ENCODE measurements around the gene ADAM10. TPM values are rescaled to one million over a fixed set of nuclear protein-coding genes. Genes with fewer than 3 reads are reported as not detected.

Gene ADAM10, protein sequence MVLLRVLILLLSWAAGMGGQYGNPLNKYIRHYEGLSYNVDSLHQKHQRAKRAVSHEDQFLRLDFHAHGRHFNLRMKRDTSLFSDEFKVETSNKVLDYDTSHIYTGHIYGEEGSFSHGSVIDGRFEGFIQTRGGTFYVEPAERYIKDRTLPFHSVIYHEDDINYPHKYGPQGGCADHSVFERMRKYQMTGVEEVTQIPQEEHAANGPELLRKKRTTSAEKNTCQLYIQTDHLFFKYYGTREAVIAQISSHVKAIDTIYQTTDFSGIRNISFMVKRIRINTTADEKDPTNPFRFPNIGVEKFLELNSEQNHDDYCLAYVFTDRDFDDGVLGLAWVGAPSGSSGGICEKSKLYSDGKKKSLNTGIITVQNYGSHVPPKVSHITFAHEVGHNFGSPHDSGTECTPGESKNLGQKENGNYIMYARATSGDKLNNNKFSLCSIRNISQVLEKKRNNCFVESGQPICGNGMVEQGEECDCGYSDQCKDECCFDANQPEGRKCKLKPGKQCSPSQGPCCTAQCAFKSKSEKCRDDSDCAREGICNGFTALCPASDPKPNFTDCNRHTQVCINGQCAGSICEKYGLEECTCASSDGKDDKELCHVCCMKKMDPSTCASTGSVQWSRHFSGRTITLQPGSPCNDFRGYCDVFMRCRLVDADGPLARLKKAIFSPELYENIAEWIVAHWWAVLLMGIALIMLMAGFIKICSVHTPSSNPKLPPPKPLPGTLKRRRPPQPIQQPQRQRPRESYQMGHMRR
- 143 TPM for total RNA-seq
- polyA plus RNA-seq = 31.4 TPM
- long read RNA-seq, donor 1, full-length matches to known transcripts = 1 of 1 reads
- long read RNA-seq, donor 1, partial matches to known transcripts = 0 of 1 reads
- long read RNA-seq, donor 1, other reads (novel, unspliced or antisense) = 0 of 1 reads
- long read RNA-seq, donor 2 = 0 reads
- long read RNA-seq, donor 3, full-length matches to known transcripts = 16 of 207 reads
- long read RNA-seq, donor 3, partial matches to known transcripts = 191 of 207 reads
- long read RNA-seq, donor 3, other reads (novel, unspliced or antisense) = 0 of 207 reads
- long read RNA-seq, donor 4, full-length matches to known transcripts = 4 of 4 reads
- long read RNA-seq, donor 4, partial matches to known transcripts = 0 of 4 reads
- long read RNA-seq, donor 4, other reads (novel, unspliced or antisense) = 0 of 4 reads
- long read RNA-seq, donor 5, full-length matches to known transcripts = 17 of 39 reads
- long read RNA-seq, donor 5, partial matches to known transcripts = 22 of 39 reads
- long read RNA-seq, donor 5, other reads (novel, unspliced or antisense) = 0 of 39 reads
- long read RNA-seq, donor 6, full-length matches to known transcripts = 15 of 38 reads
- long read RNA-seq, donor 6, partial matches to known transcripts = 23 of 38 reads
- long read RNA-seq, donor 6, other reads (novel, unspliced or antisense) = 0 of 38 reads
- long read RNA-seq, donor 7, full-length matches to known transcripts = 22 of 30 reads
- long read RNA-seq, donor 7, partial matches to known transcripts = 8 of 30 reads
- long read RNA-seq, donor 7, other reads (novel, unspliced or antisense) = 0 of 30 reads
- long read RNA-seq, donor 8, full-length matches to known transcripts = 4 of 10 reads
- long read RNA-seq, donor 8, partial matches to known transcripts = 6 of 10 reads
- long read RNA-seq, donor 8, other reads (novel, unspliced or antisense) = 0 of 10 reads
- long read RNA-seq, donor 9, full-length matches to known transcripts = 14 of 14 reads
- long read RNA-seq, donor 9, partial matches to known transcripts = 0 of 14 reads
- long read RNA-seq, donor 9, other reads (novel, unspliced or antisense) = 0 of 14 reads
- long read RNA-seq, donor 10, full-length matches to known transcripts = 13 of 26 reads
- long read RNA-seq, donor 10, partial matches to known transcripts = 13 of 26 reads
- long read RNA-seq, donor 10, other reads (novel, unspliced or antisense) = 0 of 26 reads

DNA sequence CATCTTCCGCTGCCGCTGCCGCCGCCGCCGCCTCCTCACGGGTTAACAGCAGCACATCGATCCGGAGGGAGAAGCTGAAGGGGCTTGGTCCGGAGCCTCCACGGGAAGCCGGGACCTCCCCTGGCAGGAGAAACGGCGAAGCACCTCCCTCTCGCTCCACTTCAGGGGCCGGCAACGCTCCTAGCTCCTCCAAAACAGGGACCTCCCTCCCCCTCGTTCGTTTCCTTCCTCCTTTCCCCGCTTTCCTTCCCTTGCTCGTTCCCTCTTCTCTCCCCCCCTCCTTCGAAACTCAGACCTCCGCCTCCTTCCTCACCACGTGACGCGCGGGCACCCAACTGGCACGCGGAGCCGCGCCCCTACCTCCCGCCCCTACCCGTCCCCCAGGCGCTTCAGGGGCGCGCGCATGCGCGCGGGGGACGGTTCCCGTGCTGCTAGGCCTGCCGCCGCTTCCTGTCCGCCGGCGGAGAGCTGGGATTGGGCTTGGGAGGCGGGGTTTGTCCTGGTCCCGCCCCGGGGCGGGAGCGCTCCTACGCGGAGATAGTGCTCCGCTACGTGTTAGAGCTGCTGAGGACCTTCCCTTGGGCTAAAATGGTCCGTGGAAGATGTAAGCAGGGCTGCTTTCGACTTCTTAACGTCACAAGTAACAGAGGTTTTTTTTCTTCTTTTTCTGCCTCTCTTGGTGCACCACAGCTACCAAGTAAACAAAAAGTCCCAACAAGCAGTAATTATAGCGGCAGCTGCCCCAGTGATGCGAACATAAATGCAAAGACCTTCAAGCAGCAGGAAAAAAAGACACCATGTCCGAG is at the start of gene ADAM10:
ADAM10 (minus strand) TSS at position 176 of the 806 bp plus-strand sequence; CDS start at position 3, 173 bp downstream.
- Histone ChIP-seq H3K4me3 (ENCODE audit: low read length in 2 of 2) (peak within 1 kb of the TSS; percentile 68 to 91), H3K4me1 (ENCODE audit: control insufficient read depth in 2 of 2, insufficient read depth in 2 of 2, low read length in 2 of 2) (peaks cover 15 to 24% of the 10 kb centered on the region in 2 donors), H3K27me3 (ENCODE audit: control insufficient read depth in 2 of 2, insufficient read depth in 1 of 2, low read length in 1 of 2) (no peaks in the 10 kb centered on the region), H3K9me3 (ENCODE audit: control insufficient read depth in 2 of 2, insufficient read depth in 1 of 2, low read length in 1 of 2) (peaks cover 0 to 1% of the 10 kb centered on the region in 2 donors), H3K36me3 (ENCODE audit: control insufficient read depth in 2 of 2, insufficient read depth in 2 of 2, low read length in 1 of 2) (peaks cover 0 to 4% of the 10 kb centered on the region in 2 donors), H3K27ac (ENCODE audit: low read depth in 1 of 2, low read length in 1 of 2) (peak within 1 kb of the TSS; percentile 96 to 98)
- peak; percentile 92 to 99 (median 96) for DNase-seq (ENCODE audit: low read depth in 6 of 9, low spot score in 9 of 9)
- WGBS = 1% methylated on average over 62 of the region's 62 CpGs

DNA sequence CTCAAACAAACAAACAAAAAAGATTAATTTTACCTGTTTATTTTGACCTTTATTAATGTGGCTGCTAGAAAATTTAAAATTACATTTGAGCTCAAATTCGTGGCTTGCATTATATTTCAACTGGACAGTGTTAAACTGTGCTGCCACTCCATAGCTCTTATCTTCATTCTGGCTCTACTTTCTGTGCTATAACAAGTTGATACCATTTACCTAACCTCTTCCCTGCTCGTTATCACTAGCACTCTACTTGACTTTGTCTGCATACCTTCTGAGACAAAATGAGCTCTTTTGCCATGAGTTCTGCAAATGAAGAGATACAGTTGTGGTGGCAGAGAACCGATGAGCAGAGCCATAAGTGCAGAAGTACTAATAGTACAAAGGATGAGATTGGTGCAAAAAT is 48.0 kb upstream of the ADAM10 start:
- Histone ChIP-seq H3K9me3 (ENCODE audit: control insufficient read depth in 2 of 2, insufficient read depth in 1 of 2, low read length in 1 of 2) (no peaks in the 10 kb centered on the region), H3K4me1 (ENCODE audit: control insufficient read depth in 2 of 2, insufficient read depth in 2 of 2, low read length in 2 of 2) (no peaks in the 10 kb centered on the region), H3K27ac (ENCODE audit: low read depth in 1 of 2, low read length in 1 of 2) (no peak overlapping the region), H3K4me3 (ENCODE audit: low read length in 2 of 2) (no peak overlapping the region), H3K36me3 (ENCODE audit: control insufficient read depth in 2 of 2, insufficient read depth in 2 of 2, low read length in 1 of 2) (peaks cover 0 to 2% of the 10 kb centered on the region in 2 donors), H3K27me3 (ENCODE audit: control insufficient read depth in 2 of 2, insufficient read depth in 1 of 2, low read length in 1 of 2) (no peaks in the 10 kb centered on the region)
- WGBS = 95% methylated on average over 3 of the region's 3 CpGs
- no peak for DNase-seq (ENCODE audit: low read depth in 6 of 9, low spot score in 9 of 9)

DNA sequence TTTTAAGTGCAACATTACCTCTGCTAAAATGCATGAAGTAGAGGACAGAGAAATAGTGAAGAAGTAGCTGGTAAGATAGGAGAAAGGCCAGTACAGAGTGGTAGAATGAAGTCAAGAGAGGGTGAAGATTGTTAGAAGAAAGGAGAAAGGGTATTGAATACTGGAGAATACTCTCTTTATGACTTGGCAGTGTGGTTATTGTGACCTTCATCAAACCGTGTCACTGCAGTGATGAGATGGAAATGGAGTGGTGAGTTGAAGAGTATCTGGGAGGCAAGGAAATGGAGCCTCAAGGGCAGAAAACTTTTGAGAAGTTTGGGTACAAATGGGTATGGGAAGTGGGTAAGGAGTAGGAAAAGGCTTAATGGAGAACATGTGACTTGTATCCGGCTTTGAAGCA is 46.3 kb upstream of the ADAM10 start:
- no peaks in the 10 kb centered on the region for H3K4me1 ChIP-seq (ENCODE audit: control insufficient read depth in 2 of 2, insufficient read depth in 2 of 2, low read length in 2 of 2)
- WGBS = 93% methylated on average over 2 of the region's 2 CpGs
- DNase-seq (ENCODE audit: low read depth in 6 of 9, low spot score in 9 of 9) = no peak
- no peaks in the 10 kb centered on the region for H3K9me3 ChIP-seq (ENCODE audit: control insufficient read depth in 2 of 2, insufficient read depth in 1 of 2, low read length in 1 of 2)
- peaks cover 2 to 3% of the 10 kb centered on the region in 2 donors for H3K36me3 ChIP-seq (ENCODE audit: control insufficient read depth in 2 of 2, insufficient read depth in 2 of 2, low read length in 1 of 2)
- H3K27me3 ChIP-seq (ENCODE audit: control insufficient read depth in 2 of 2, insufficient read depth in 1 of 2, low read length in 1 of 2) = no peaks in the 10 kb centered on the region
- H3K27ac ChIP-seq (ENCODE audit: low read depth in 1 of 2, low read length in 1 of 2) = no peak overlapping the region
- no peak overlapping the region for H3K4me3 ChIP-seq (ENCODE audit: low read length in 2 of 2)

DNA sequence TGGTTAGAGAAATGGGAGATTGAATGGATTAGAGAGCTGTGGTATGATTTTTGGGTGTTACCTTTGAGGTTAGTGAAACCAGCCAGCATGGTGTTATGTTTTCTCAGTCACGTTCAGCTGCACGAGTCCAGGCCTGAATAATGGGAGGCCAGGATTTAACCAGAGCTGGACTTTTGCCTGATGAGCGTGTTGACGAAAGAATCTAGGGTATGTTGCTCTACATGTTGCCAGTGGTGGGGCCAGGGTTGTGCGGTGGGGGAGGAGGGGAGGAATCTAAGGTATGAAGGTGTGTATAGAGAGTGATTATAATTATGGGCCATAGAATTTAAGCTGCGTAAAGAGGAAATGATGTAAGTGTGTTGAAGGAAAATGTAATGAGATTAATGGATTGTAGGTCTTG is 44.4 kb upstream of the ADAM10 start:
- Histone ChIP-seq H3K4me3 (ENCODE audit: low read length in 2 of 2) (no peak overlapping the region), H3K27me3 (ENCODE audit: control insufficient read depth in 2 of 2, insufficient read depth in 1 of 2, low read length in 1 of 2) (no peaks in the 10 kb centered on the region), H3K27ac (ENCODE audit: low read depth in 1 of 2, low read length in 1 of 2) (no peak overlapping the region), H3K9me3 (ENCODE audit: control insufficient read depth in 2 of 2, insufficient read depth in 1 of 2, low read length in 1 of 2) (no peaks in the 10 kb centered on the region), H3K36me3 (ENCODE audit: control insufficient read depth in 2 of 2, insufficient read depth in 2 of 2, low read length in 1 of 2) (peaks cover 2 to 8% of the 10 kb centered on the region in 2 donors), H3K4me1 (ENCODE audit: control insufficient read depth in 2 of 2, insufficient read depth in 2 of 2, low read length in 2 of 2) (no peaks in the 10 kb centered on the region)
- DNase-seq (ENCODE audit: low read depth in 6 of 9, low spot score in 9 of 9) = no peak
- WGBS = 96% methylated on average over 6 of the region's 6 CpGs

DNA sequence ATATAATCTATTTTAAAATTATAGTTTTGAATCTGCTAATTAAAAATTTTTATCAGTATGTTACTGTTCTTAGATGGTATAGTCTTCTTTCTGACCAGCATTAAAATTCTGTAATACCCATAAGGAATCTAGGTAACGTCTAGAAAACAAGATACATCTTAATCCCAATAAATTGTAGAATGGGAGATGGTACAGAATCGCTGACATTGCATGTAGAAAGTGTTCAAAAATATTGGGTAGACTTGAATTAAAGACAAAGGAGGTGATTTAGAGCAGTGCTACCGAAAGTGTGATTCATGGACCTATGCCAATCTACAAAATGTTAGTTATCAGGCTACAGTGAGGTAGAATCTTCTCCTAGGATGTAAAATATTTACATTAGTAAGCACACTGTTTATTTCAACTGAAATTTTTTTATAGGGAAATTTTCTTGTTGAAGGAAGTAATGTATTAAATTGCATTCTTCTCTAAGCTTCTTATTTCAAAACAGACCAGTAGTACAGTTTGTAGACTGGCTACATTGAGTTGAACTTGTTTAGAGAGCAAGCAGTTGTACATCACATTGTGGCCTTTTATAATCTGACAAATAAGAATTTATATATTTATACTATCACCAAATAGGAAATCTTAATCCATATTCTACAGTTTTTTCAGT is 38.7 kb upstream of the ADAM10 start:
- no peak overlapping the region for H3K4me3 ChIP-seq (ENCODE audit: low read length in 2 of 2)
- H3K27ac ChIP-seq (ENCODE audit: low read depth in 1 of 2, low read length in 1 of 2) = no peak overlapping the region
- H3K4me1 ChIP-seq (ENCODE audit: control insufficient read depth in 2 of 2, insufficient read depth in 2 of 2, low read length in 2 of 2) = no peaks in the 10 kb centered on the region
- H3K36me3 ChIP-seq (ENCODE audit: control insufficient read depth in 2 of 2, insufficient read depth in 2 of 2, low read length in 1 of 2) = peaks cover 2 to 10% of the 10 kb centered on the region in 2 donors
- WGBS = 99% methylated on average over 3 of the region's 3 CpGs
- DNase-seq (ENCODE audit: low read depth in 6 of 9, low spot score in 9 of 9) = no peak
- H3K27me3 ChIP-seq (ENCODE audit: control insufficient read depth in 2 of 2, insufficient read depth in 1 of 2, low read length in 1 of 2) = no peaks in the 10 kb centered on the region
- H3K9me3 ChIP-seq (ENCODE audit: control insufficient read depth in 2 of 2, insufficient read depth in 1 of 2, low read length in 1 of 2) = no peaks in the 10 kb centered on the region

DNA sequence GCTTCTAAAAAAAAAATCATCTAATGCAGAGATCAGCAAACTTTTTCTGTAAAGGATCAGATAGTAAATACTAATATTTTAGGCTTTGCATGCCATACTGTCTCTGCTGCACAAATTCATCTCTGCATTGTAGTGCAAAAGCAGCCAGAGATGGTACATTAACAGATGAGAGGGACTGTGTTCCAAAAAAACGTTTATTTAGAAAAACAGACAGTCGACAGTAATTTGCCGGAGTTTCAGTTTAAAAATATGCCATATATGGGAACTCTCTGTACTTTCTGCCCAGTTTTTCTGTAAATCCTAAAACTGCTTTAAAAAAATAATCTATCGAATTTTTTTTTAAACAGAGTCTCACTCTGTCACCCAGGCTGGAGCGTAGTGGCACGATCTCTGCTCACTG is 35.8 kb upstream of the ADAM10 start:
- Histone ChIP-seq H3K4me3 (ENCODE audit: low read length in 2 of 2) (no peak overlapping the region), H3K36me3 (ENCODE audit: control insufficient read depth in 2 of 2, insufficient read depth in 2 of 2, low read length in 1 of 2) (peaks cover 0 to 8% of the 10 kb centered on the region in 2 donors), H3K27me3 (ENCODE audit: control insufficient read depth in 2 of 2, insufficient read depth in 1 of 2, low read length in 1 of 2) (no peaks in the 10 kb centered on the region), H3K9me3 (ENCODE audit: control insufficient read depth in 2 of 2, insufficient read depth in 1 of 2, low read length in 1 of 2) (no peaks in the 10 kb centered on the region), H3K27ac (ENCODE audit: low read depth in 1 of 2, low read length in 1 of 2) (no peak overlapping the region), H3K4me1 (ENCODE audit: control insufficient read depth in 2 of 2, insufficient read depth in 2 of 2, low read length in 2 of 2) (no peaks in the 10 kb centered on the region)
- 92% methylated on average over 6 of the region's 6 CpGs for WGBS
- no peak for DNase-seq (ENCODE audit: low read depth in 6 of 9, low spot score in 9 of 9)

DNA sequence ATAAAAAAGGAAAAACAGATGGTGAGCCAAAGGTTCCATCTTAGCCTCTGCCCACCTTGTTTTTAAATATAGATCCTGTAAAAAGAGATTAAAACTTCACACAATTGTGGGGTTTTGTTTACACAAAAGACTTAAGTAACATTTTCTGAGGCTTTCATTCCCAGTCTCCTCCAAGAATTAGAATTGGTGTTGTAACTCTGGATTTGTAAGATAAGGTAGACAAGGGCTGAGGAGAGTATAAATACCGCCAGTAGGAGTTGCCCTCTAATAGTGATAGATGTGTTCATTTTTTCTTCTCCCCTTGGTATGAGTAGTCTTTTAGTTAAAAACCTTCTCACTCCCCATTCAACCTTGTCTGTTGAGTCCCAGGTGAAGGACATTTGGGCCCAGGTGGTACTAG is 30.0 kb upstream of the ADAM10 start:
- no peaks in the 10 kb centered on the region for H3K4me1 ChIP-seq (ENCODE audit: control insufficient read depth in 2 of 2, insufficient read depth in 2 of 2, low read length in 2 of 2)
- H3K36me3 ChIP-seq (ENCODE audit: control insufficient read depth in 2 of 2, insufficient read depth in 2 of 2, low read length in 1 of 2) = peaks cover under 1 to 4% of the 10 kb centered on the region in 2 donors
- H3K9me3 ChIP-seq (ENCODE audit: control insufficient read depth in 2 of 2, insufficient read depth in 1 of 2, low read length in 1 of 2) = no peaks in the 10 kb centered on the region
- DNase-seq (ENCODE audit: low read depth in 6 of 9, low spot score in 9 of 9) = no peak
- H3K4me3 ChIP-seq (ENCODE audit: low read length in 2 of 2) = no peak overlapping the region
- no peaks in the 10 kb centered on the region for H3K27me3 ChIP-seq (ENCODE audit: control insufficient read depth in 2 of 2, insufficient read depth in 1 of 2, low read length in 1 of 2)
- 96% methylated on average over 1 of the region's 1 CpG for WGBS
- no peak overlapping the region for H3K27ac ChIP-seq (ENCODE audit: low read depth in 1 of 2, low read length in 1 of 2)
